ENCODE measurements around the gene TENT5C.

Gene TENT5C

DNA sequence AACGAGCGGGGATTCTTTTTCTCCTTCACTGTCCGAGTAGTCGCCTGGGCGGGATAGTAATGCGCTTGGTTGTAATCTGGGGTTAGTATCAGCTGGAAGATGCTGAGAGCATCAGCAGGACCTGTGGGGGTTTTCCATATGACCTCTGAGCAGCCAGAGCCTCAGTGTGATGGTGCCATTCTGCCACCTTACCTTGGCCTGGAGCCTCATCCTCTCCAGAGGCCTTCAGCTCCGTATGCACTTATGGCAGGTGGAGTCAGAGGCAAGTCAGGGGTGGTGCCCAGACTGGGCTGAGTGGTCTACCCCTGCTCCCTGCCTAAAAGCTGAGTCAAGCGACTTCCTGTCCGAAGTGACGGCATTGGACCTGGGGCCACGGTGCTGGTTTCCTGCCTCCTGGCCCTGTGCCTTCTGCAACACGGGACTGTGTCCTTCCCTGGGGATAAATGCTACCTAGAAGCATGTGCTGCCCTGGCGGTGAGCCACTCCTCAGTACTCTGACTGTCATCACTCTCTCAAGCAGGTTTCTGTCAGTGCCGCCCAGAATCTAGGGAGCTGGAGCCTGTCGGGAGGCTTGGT, 24.7 kb downstream of the TENT5C start:
- no peak overlapping the region for H3K27ac ChIP-seq (ENCODE audit: low read depth, low read length)

GRCh38 chr1:117631359-117632160, 25.7 kb downstream of the TENT5C start:
- Histone ChIP-seq H3K4me1 (ENCODE audit: control insufficient read depth, low read length) (peaks cover 63% of the 10 kb centered on the region), H4K20me1 (ENCODE audit: control insufficient read depth, insufficient read depth, low read depth, low read length) (no peaks in the 10 kb centered on the region), H3K27me3 (ENCODE audit: control insufficient read depth, low read length) (no peaks in the 10 kb centered on the region), H3K4me2 (ENCODE audit: low read length) (0 out of 2 replicates have a peak overlapping the region, but pooled peaks have one; percentile 35), H3K79me2 (ENCODE audit: control insufficient read depth, low read length) (no peaks in the 10 kb centered on the region), H3K4me3 (ENCODE audit: low read length) (no peak overlapping the region), H3F3A (ENCODE audit: control insufficient read depth, insufficient read depth) (no peaks in the 10 kb centered on the region), H3K36me3 (ENCODE audit: control insufficient read depth, low read length) (no peaks in the 10 kb centered on the region), H3K9me2 (replicated peaks; ENCODE audit: control insufficient read depth, low read length) (no peaks in the 10 kb centered on the region), H3K27ac (ENCODE audit: low read depth, low read length) (no peak overlapping the region), H3K9me3 (ENCODE audit: control insufficient read depth, insufficient read depth, low read length) (no peaks in the 10 kb centered on the region)
- TF ChIP-seq EZH2phosphoT487 (IDR thresholded peaks at IDR 0.05; ENCODE audit: borderline replicate concordance, low read length) (no peak), CTCF (IDR thresholded peaks at IDR 0.05; ENCODE audit: low read depth, low read length, poor library complexity, severe bottlenecking) (no peak)

More for the DNA sequence above, 24.7 kb downstream of the TENT5C start:
- Histone ChIP-seq H3K4me2 (ENCODE audit: low read length) (no peak overlapping the region), H3K36me3 (ENCODE audit: control insufficient read depth, low read length) (no peaks in the 10 kb centered on the region), H3K9me2 (replicated peaks; ENCODE audit: control insufficient read depth, low read length) (no peaks in the 10 kb centered on the region), H4K20me1 (ENCODE audit: control insufficient read depth, insufficient read depth, low read depth, low read length) (no peaks in the 10 kb centered on the region), H3F3A (ENCODE audit: control insufficient read depth, insufficient read depth) (no peaks in the 10 kb centered on the region), H3K9me3 (ENCODE audit: control insufficient read depth, insufficient read depth, low read length) (no peaks in the 10 kb centered on the region), H3K4me3 (ENCODE audit: low read length) (no peak overlapping the region), H3K27me3 (ENCODE audit: control insufficient read depth, low read length) (no peaks in the 10 kb centered on the region), H3K79me2 (ENCODE audit: control insufficient read depth, low read length) (no peaks in the 10 kb centered on the region), H3K4me1 (ENCODE audit: control insufficient read depth, low read length) (peaks cover 53% of the 10 kb centered on the region)
- no peak for TF ChIP-seq CTCF (IDR thresholded peaks at IDR 0.05; ENCODE audit: low read depth, low read length, poor library complexity, severe bottlenecking)
- TF ChIP-seq EZH2phosphoT487 (IDR thresholded peaks at IDR 0.05; ENCODE audit: borderline replicate concordance, low read length): no peak

GRCh38 chr1:117632269-117633067, 26.6 kb downstream of the TENT5C start:
- Histone ChIP-seq H3K4me1 (ENCODE audit: control insufficient read depth, low read length) (peaks cover 69% of the 10 kb centered on the region), H3K9me2 (replicated peaks; ENCODE audit: control insufficient read depth, low read length) (no peaks in the 10 kb centered on the region), H3F3A (ENCODE audit: control insufficient read depth, insufficient read depth) (no peaks in the 10 kb centered on the region), H3K79me2 (ENCODE audit: control insufficient read depth, low read length) (no peaks in the 10 kb centered on the region), H3K27ac (ENCODE audit: low read depth, low read length) (no peak overlapping the region), H3K36me3 (ENCODE audit: control insufficient read depth, low read length) (no peaks in the 10 kb centered on the region), H4K20me1 (ENCODE audit: control insufficient read depth, insufficient read depth, low read depth, low read length) (no peaks in the 10 kb centered on the region), H3K27me3 (ENCODE audit: control insufficient read depth, low read length) (no peaks in the 10 kb centered on the region), H3K9me3 (ENCODE audit: control insufficient read depth, insufficient read depth, low read length) (no peaks in the 10 kb centered on the region), H3K4me3 (ENCODE audit: low read length) (no peak overlapping the region), H3K4me2 (ENCODE audit: low read length) (peak overlapping the region; percentile 35; the same call in 1 of the 2 replicates)
- TF ChIP-seq CTCF (IDR thresholded peaks at IDR 0.05; ENCODE audit: low read depth, low read length, poor library complexity, severe bottlenecking) (no peak), EZH2phosphoT487 (IDR thresholded peaks at IDR 0.05; ENCODE audit: borderline replicate concordance, low read length) (no peak)

Data from DOHH2 (cell line).